A549 (cell line): ENCODE data around the gene FAM110D. TPM values are rescaled to one million over a fixed set of nuclear protein-coding genes. Genes with fewer than 3 reads are reported as not detected.

Experiments used
- ATAC-seq, 2 experiments: fragments of 200-7000 bp in 1 of 2; fragments of >200 bp in 1 of 2; cut with Nextera tagmentation in 1 of 2; cut with Tn5 transposase in 1 of 2; 3 replicates each; pipeline versions ENCODE4 v1.8.0 to v1.9.1; 2018 to 2020; ENCODE audit warnings: mild to moderate bottlenecking in 1 of 2, moderate library complexity in 1 of 2
- CTCF ChIA-PET: fragments of 300-600 bp; sonication (Branson Sonifier 250); formaldehyde crosslinking; extraction: SDS; loops from one replicate; lab custom pipeline; 2021; ENCODE audit warnings: antibody characterized with exemption, inconsistent platforms; lab: Yijun Ruan, JAX
- POLR2A ChIA-PET: fragments of 350-600 bp; formaldehyde crosslinking; extraction: SDS; loops from one replicate; lab custom pipeline; 2021; ENCODE audit warnings: antibody characterized with exemption, inconsistent platforms; lab: Yijun Ruan, JAX
- DNase-seq, 2 experiments: peaks; one replicate each; pipeline versions ENCODE4 v3.0.0 to v3.0.0-alpha.2; 2011 to 2016; ENCODE audit warnings: low read depth in 1 of 2, low spot score in 1 of 2
- FAIRE-seq: peaks from 2 replicates; lab custom pipeline; 2011; peaks lifted over from hg19 to GRCh38; lab: Jason Lieb, UNC
- H3K27ac ChIP-seq, 2 experiments: fragments of >200 bp; sonication (Bioruptor Twin); formaldehyde crosslinking; 3 replicates each; pipeline ENCODE4 v1.5.1; 2016 to 2017
- H3K4me1 ChIP-seq: fragments of >200 bp; sonication (Bioruptor Twin); formaldehyde crosslinking; 3 replicates; pipeline ENCODE4 v1.6.1; 2016
- H3K4me2 ChIP-seq: fragments of >200 bp; sonication (Bioruptor Twin); formaldehyde crosslinking; 3 replicates; pipeline ENCODE4 v1.6.1; 2016
- H3K4me3 ChIP-seq: fragments of >200 bp; sonication (Bioruptor Twin); formaldehyde crosslinking; 3 replicates; pipeline ENCODE4 v1.5.1; 2016
- H3K9me3 ChIP-seq: fragments of >200 bp; sonication (Bioruptor Twin); formaldehyde crosslinking; 3 replicates; pipeline ENCODE4 v1.6.1; 2016
- EHF ChIP-seq: fragments of 250-450 bp; sonication (Bioruptor Pico); IDR thresholded peaks from 2 replicates; pipeline ENCODE4 v1.5.0; 2020; ENCODE audit warnings: mild to moderate bottlenecking
- EP300 ChIP-seq, 2 experiments: fragments of >200 bp; sonication (Bioruptor Twin); formaldehyde crosslinking; IDR thresholded peaks; 2 replicates in 1 of 2; 3 replicates in 1 of 2; pipeline ENCODE4 v1.6.1; 2016 to 2017
- FOSB ChIP-seq: fragments of 250-450 bp; sonication (Bioruptor Pico); IDR thresholded peaks from 2 replicates; pipeline ENCODE4 v1.5.0; 2020; ENCODE audit warnings: mild to moderate bottlenecking, moderate library complexity
- FOSL2 ChIP-seq, 2 experiments: fragments of 450-650 bp in 1 of 2; fragments of >200 bp in 1 of 2; sonication (Bioruptor Twin) in 1 of 2; formaldehyde crosslinking; IDR thresholded peaks; 2 replicates each; pipeline versions ENCODE4 v1.5.0 to v1.6.1; 2016 to 2020; ENCODE audit warnings: mild to moderate bottlenecking in 1 of 2, moderate library complexity in 1 of 2
- NFE2L2 ChIP-seq: fragments of 150-350 bp; conservative IDR thresholded peaks from 2 replicates; pipeline ENCODE4 v1.6.1; 2014; ENCODE audit warnings: low read length
- NPAS2 ChIP-seq: fragments of 250-450 bp; sonication (Bioruptor Pico); IDR thresholded peaks from 2 replicates; pipeline ENCODE4 v1.8.0; 2022; ENCODE audit warnings: mild to moderate bottlenecking, moderate library complexity, borderline replicate concordance
- POLR2AphosphoS2 ChIP-seq: conservative IDR thresholded peaks from 2 replicates; pipeline ENCODE4 v1.6.1; 2012; ENCODE audit warnings: low read length, improper control_type of control experiment, inconsistent platforms
- RAD21 ChIP-seq, 2 experiments: fragments of >200 bp in 1 of 2; sonication (Bioruptor Twin) in 1 of 2; formaldehyde crosslinking in 1 of 2; IDR thresholded peaks in 1 of 2; conservative IDR thresholded peaks in 1 of 2; 2 replicates in 1 of 2; 3 replicates in 1 of 2; pipeline ENCODE4 v1.6.1; 2012 to 2018; ENCODE audit warnings: inconsistent platforms in 1 of 2
- RCOR1 ChIP-seq: fragments of 150-350 bp; IDR thresholded peaks from 2 replicates; pipeline ENCODE4 v1.6.1; 2014; ENCODE audit warnings: antibody characterized with exemption, low read length, low read depth
- RNF2 ChIP-seq: fragments of 200-600 bp; sonication (generic); IDR thresholded peaks from 2 replicates; pipeline ENCODE4 v1.6.1; 2016; ENCODE audit warnings: low read depth, mild to moderate bottlenecking, antibody characterized with exemption, moderate library complexity, borderline replicate concordance
- SMC3 ChIP-seq: fragments of >200 bp; sonication (Bioruptor Twin); formaldehyde crosslinking; IDR thresholded peaks from 3 replicates; pipeline ENCODE4 v1.6.1; 2018; ENCODE audit warnings: inconsistent platforms
- TFCP2L1 ChIP-seq: fragments of 250-450 bp; sonication (Bioruptor Pico); IDR thresholded peaks from 2 replicates; pipeline ENCODE4 v1.5.0; 2021; ENCODE audit warnings: mild to moderate bottlenecking
- ZC3H11A ChIP-seq: fragments of 450-650 bp; IDR thresholded peaks from 2 replicates; pipeline ENCODE4 v1.6.1; 2014; ENCODE audit warnings: antibody characterized with exemption, mild to moderate bottlenecking
- WGBS: methylation state at CpG from one replicate; pipeline ENCODE4 v1.1.6; 2017; ENCODE audit errors: missing lambda C conversion rate; 5-methylcytosine and 5-hydroxymethylcytosine counted together
- polyA plus RNA-seq, 4 experiments: library from polyadenylated mRNA; depleted of rRNA in 3 of 4; stranded (reverse); fragments of >200 nt; fragmentation: RNase III in 1 of 4; extraction: RNeasy Plus Mini Kit Qiagen cat#74134 plus additional on column Dnase treatment in 1 of 4; gene quantifications; 2 replicates in 3 of 4; 3 replicates in 1 of 4; pipeline ENCODE4 v1.2.3, GENCODE V29; 2011 to 2017
- TF ChIP-seq, protein P1 (sequence below): fragments of >200 bp; sonication (Bioruptor Twin); formaldehyde crosslinking; IDR thresholded peaks from 3 replicates; pipeline ENCODE4 v1.6.1; 2016
- TF ChIP-seq, protein P2 (sequence below): fragments of 250-450 bp; sonication (Bioruptor Pico); IDR thresholded peaks from 2 replicates; pipeline ENCODE4 v1.5.0; 2021; ENCODE audit warnings: mild to moderate bottlenecking, moderate library complexity, borderline replicate concordance
- TF ChIP-seq, protein P3 (sequence below): fragments of >200 bp; sonication (Bioruptor Twin); formaldehyde crosslinking; IDR thresholded peaks from 3 replicates; pipeline ENCODE4 v1.5.1; 2016
- TF ChIP-seq, protein P4 (sequence below): IDR thresholded peaks from 2 replicates; pipeline ENCODE4 v1.6.1; 2012
- TF ChIP-seq, protein P5 (sequence below): fragments of >200 bp; sonication (Bioruptor Twin); formaldehyde crosslinking; IDR thresholded peaks from 2 replicates; pipeline ENCODE4 v1.6.1; 2016
- TF ChIP-seq, protein P6 (sequence below): fragments of 200-600 bp; sonication (generic); IDR thresholded peaks from 2 replicates; pipeline ENCODE4 v1.6.1; 2016; ENCODE audit warnings: antibody characterized with exemption, mild to moderate bottlenecking, moderate library complexity

FAM110D gene
- polyA plus RNA-seq, 2 of the 4 experiments (the other 2 are of a cell fraction): 0.04 TPM

DNA sequence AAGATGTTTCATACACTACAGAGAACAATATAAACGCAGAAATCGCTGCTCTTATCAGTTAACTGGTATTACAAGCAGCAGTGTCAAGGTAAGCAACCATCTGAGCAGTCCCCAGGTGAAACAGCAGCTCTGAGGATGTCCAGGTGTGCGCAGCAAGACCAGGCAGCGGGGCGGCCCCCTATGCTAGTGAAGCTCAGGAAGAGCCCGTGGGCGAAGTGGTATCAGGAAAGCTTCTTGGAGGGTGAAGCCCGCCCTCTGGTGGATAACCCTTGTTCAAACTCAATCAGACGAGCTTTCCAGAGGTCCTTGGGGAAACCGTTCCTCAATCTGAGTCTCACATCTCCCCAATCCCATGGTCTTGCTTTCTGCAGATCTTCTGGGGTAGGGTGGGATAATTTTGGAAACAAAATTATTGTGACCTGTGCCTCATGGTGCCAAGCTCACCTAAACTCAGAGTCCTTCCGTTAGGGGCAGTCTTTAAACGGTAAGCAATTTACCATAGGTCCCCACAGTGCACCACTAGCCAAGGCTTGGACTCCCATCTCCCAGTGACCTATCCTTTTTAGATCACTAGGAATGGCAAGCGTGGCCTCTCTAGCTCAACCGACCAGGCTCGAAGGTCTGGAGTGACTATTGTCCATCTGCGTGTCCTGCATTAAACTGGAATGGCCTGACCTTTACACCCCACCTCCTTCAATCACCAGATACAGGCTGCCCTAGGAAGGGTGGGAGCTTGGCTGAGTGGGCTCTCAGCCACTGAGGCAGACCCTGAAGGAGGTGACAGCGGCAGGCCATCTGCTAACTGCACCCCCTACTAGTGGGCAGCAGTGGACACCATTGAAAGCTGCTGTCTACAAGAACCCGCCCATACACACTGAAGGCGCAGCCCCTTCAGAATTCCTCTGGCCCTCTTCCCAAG is 13.6 kb upstream of the FAM110D start:
- Histone ChIP-seq H3K4me3 (no peak overlapping the region), H3K9me3 (no peaks in the 10 kb centered on the region), H3K27ac (no peak overlapping the region), H3K4me2 (peak overlapping the region; percentile 57; the same call in 2 of the 3 replicates), H3K4me1 (no peaks in the 10 kb centered on the region)
- ChIA-PET POLR2A (interaction anchor here (0.6 to 1.6 kb wide), 4 partner anchors 22 to 88 kb away, joined by 3 to 8 read pairs (median 8); partner anchors contain the start of genes CEP85 and PDIK1L), CTCF (interaction anchor here (0.7 to 10.3 kb wide), 32 partner anchors 11 to 245 kb away, joined by 3 to 143 read pairs (median 8); partner anchors contain the start of genes CEP85 and FAM110D)
- FAIRE-seq: no peak
- 11% methylated on average over 12 of the region's 19 CpGs for WGBS
- TF ChIP-seq, protein P1, sequence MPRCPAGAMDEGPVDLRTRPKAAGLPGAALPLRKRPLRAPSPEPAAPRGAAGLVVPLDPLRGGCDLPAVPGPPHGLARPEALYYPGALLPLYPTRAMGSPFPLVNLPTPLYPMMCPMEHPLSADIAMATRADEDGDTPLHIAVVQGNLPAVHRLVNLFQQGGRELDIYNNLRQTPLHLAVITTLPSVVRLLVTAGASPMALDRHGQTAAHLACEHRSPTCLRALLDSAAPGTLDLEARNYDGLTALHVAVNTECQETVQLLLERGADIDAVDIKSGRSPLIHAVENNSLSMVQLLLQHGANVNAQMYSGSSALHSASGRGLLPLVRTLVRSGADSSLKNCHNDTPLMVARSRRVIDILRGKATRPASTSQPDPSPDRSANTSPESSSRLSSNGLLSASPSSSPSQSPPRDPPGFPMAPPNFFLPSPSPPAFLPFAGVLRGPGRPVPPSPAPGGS: no peak
- TF ChIP-seq, protein P2, sequence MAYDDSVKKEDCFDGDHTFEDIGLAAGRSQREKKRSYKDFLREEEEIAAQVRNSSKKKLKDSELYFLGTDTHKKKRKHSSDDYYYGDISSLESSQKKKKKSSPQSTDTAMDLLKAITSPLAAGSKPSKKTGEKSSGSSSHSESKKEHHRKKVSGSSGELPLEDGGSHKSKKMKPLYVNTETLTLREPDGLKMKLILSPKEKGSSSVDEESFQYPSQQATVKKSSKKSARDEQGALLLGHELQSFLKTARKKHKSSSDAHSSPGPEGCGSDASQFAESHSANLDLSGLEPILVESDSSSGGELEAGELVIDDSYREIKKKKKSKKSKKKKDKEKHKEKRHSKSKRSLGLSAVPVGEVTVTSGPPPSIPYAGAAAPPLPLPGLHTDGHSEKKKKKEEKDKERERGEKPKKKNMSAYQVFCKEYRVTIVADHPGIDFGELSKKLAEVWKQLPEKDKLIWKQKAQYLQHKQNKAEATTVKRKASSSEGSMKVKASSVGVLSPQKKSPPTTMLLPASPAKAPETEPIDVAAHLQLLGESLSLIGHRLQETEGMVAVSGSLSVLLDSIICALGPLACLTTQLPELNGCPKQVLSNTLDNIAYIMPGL (CRISPR knock-in tag): no peak
- TF ChIP-seq FOSL2 (IDR thresholded peaks at IDR 0.05): no peak
- no peak for TF ChIP-seq FOSL2 (CRISPR knock-in tag; IDR thresholded peaks at IDR 0.05)
- TF ChIP-seq, protein P3, sequence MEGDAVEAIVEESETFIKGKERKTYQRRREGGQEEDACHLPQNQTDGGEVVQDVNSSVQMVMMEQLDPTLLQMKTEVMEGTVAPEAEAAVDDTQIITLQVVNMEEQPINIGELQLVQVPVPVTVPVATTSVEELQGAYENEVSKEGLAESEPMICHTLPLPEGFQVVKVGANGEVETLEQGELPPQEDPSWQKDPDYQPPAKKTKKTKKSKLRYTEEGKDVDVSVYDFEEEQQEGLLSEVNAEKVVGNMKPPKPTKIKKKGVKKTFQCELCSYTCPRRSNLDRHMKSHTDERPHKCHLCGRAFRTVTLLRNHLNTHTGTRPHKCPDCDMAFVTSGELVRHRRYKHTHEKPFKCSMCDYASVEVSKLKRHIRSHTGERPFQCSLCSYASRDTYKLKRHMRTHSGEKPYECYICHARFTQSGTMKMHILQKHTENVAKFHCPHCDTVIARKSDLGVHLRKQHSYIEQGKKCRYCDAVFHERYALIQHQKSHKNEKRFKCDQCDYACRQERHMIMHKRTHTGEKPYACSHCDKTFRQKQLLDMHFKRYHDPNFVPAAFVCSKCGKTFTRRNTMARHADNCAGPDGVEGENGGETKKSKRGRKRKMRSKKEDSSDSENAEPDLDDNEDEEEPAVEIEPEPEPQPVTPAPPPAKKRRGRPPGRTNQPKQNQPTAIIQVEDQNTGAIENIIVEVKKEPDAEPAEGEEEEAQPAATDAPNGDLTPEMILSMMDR: peak; percentile 71
- TF ChIP-seq, protein P4, sequence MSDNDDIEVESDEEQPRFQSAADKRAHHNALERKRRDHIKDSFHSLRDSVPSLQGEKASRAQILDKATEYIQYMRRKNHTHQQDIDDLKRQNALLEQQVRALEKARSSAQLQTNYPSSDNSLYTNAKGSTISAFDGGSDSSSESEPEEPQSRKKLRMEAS: no peak
- TF ChIP-seq EHF: no peak
- no peak for TF ChIP-seq FOSB (CRISPR knock-in tag)
- TF ChIP-seq NPAS2 (CRISPR knock-in tag): no peak
- TF ChIP-seq POLR2AphosphoS2: no peak
- no peak for TF ChIP-seq TFCP2L1 (CRISPR knock-in tag)
- TF ChIP-seq, protein P5, sequence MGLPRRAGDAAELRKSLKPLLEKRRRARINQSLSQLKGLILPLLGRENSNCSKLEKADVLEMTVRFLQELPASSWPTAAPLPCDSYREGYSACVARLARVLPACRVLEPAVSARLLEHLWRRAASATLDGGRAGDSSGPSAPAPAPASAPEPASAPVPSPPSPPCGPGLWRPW: no peak
- TF ChIP-seq, protein P6, sequence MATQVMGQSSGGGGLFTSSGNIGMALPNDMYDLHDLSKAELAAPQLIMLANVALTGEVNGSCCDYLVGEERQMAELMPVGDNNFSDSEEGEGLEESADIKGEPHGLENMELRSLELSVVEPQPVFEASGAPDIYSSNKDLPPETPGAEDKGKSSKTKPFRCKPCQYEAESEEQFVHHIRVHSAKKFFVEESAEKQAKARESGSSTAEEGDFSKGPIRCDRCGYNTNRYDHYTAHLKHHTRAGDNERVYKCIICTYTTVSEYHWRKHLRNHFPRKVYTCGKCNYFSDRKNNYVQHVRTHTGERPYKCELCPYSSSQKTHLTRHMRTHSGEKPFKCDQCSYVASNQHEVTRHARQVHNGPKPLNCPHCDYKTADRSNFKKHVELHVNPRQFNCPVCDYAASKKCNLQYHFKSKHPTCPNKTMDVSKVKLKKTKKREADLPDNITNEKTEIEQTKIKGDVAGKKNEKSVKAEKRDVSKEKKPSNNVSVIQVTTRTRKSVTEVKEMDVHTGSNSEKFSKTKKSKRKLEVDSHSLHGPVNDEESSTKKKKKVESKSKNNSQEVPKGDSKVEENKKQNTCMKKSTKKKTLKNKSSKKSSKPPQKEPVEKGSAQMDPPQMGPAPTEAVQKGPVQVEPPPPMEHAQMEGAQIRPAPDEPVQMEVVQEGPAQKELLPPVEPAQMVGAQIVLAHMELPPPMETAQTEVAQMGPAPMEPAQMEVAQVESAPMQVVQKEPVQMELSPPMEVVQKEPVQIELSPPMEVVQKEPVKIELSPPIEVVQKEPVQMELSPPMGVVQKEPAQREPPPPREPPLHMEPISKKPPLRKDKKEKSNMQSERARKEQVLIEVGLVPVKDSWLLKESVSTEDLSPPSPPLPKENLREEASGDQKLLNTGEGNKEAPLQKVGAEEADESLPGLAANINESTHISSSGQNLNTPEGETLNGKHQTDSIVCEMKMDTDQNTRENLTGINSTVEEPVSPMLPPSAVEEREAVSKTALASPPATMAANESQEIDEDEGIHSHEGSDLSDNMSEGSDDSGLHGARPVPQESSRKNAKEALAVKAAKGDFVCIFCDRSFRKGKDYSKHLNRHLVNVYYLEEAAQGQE: no peak
- no peak for TF ChIP-seq EP300 (IDR thresholded peaks at IDR 0.05)
- TF ChIP-seq RAD21 (conservative IDR thresholded peaks at IDR 0.05 in 1 of 2, IDR thresholded peaks at IDR 0.05 in 1 of 2): peak; percentile 82 to 83
- TF ChIP-seq RCOR1: no peak
- no peak for TF ChIP-seq RNF2
- TF ChIP-seq ZC3H11A: no peak
- TF ChIP-seq SMC3: peak; percentile 86
- TF ChIP-seq NFE2L2: no peak
- peak; percentile 67 to 80 for DNase-seq
- ATAC-seq: peak; percentile 91 to 99
